Spleen (tissue), 11 donors: ENCODE results near the gene TMPRSS6. TPM values are rescaled to one million over a fixed set of nuclear protein-coding genes. Genes with fewer than 3 reads are reported as not detected.

Source experiments
- DNase-seq: peaks from one replicate; pipeline ENCODE4 v3.0.0-alpha.2; 2020
- H3K27ac ChIP-seq, 8 donors: fragments of 200-600 bp; sonication (generic) in 7 of 8; 1 replicate in 4 of 8; 2 replicates in 4 of 8; pipeline versions ENCODE4 v1.5.0 to v1.8.0; 2016 to 2021; ENCODE audit warnings: inconsistent platforms in 4 of 8, mild to moderate bottlenecking in 4 of 8, moderate library complexity in 1 of 8
- H3K27me3 ChIP-seq, 7 donors: fragments of 200-600 bp; sonication (generic) in 6 of 7; replicated peaks in 1 of 7; 1 replicate in 4 of 7; 2 replicates in 3 of 7; pipeline versions ENCODE4 v1.5.0 to v1.8.0; 2016 to 2021; ENCODE audit warnings: inconsistent platforms in 3 of 7, mild to moderate bottlenecking in 1 of 7
- H3K36me3 ChIP-seq, 6 donors: fragments of 200-600 bp; sonication (generic) in 5 of 6; 1 replicate in 4 of 6; 2 replicates in 2 of 6; pipeline versions ENCODE4 v1.5.0 to v1.8.0; 2016 to 2021; ENCODE audit warnings: inconsistent platforms in 2 of 6
- H3K4me1 ChIP-seq, 6 donors: fragments of 200-600 bp; sonication (generic) in 5 of 6; 1 replicate in 3 of 6; 2 replicates in 3 of 6; pipeline versions ENCODE4 v1.5.0 to v1.8.0; 2016 to 2021; ENCODE audit warnings: inconsistent platforms in 3 of 6
- H3K4me3 ChIP-seq, 8 donors: fragments of 200-600 bp; sonication (generic) in 7 of 8; 1 replicate in 4 of 8; 2 replicates in 4 of 8; pipeline versions ENCODE4 v1.5.0 to v1.8.0; 2016 to 2021; ENCODE audit warnings: inconsistent platforms in 4 of 8, mild to moderate bottlenecking in 4 of 8, moderate library complexity in 2 of 8
- H3K9me3 ChIP-seq, 8 donors: fragments of 200-600 bp; sonication (generic) in 7 of 8; 1 replicate in 4 of 8; 2 replicates in 4 of 8; pipeline versions ENCODE4 v1.5.0 to v1.8.0; 2016 to 2021; ENCODE audit warnings: inconsistent platforms in 4 of 8
- CTCF ChIP-seq, 11 experiments: fragments of 200-600 bp in 7 of 11; fragments of 450-650 bp in 4 of 11; sonication (generic) in 4 of 11; IDR thresholded peaks in 8 of 11; conservative IDR thresholded peaks in 3 of 11; 1 replicate in 7 of 11; 2 replicates in 4 of 11; pipeline versions ENCODE4 v1.4.0 to v1.8.0; 2016 to 2021; ENCODE audit warnings: antibody characterized with exemption in 11 of 11, inconsistent platforms in 4 of 11, mild to moderate bottlenecking in 1 of 11
- POLR2A ChIP-seq, 3 donors: fragments of 450-650 bp; IDR thresholded peaks; one replicate each; pipeline ENCODE4 v1.5.1; 2017; ENCODE audit warnings: antibody characterized with exemption in 3 of 3, mild to moderate bottlenecking in 1 of 3
- POLR2AphosphoS5 ChIP-seq, 3 donors: sonication (generic); formaldehyde crosslinking; IDR thresholded peaks; one replicate each; pipeline ENCODE4 v1.5.1; 2017; ENCODE audit warnings: antibody characterized with exemption in 3 of 3
- WGBS, 5 donors: extraction: QIAGEN DNeasy Blood & Tissue Kit in 3 of 5; methylation state at CpG; one replicate each; pipeline versions ENCODE4 v1.1.5 to v1.1.7; 2013 to 2018; 5-methylcytosine and 5-hydroxymethylcytosine counted together
- intact Hi-C: fragments of 100-400 bp; cut with DNase I; formaldehyde crosslinking; loops from one replicate; pipeline ENCODE4 v1.15.0; 2023; ENCODE audit warnings: low total_unique reads
- polyA plus RNA-seq, 3 donors: library from polyadenylated mRNA; stranded (reverse); fragments of 200-250 nt; gene quantifications; one replicate each; pipeline ENCODE4 v1.2.1, GENCODE V29; 2013
- total RNA-seq, 7 donors: library from RNA; depleted of rRNA in 3 of 7; stranded (reverse); fragments of >200 nt in 3 of 7; fragmentation: NEBNext Ultra II Directional in 4 of 7; extraction: Animal tissue kit (Norgen Biotek cat#: 25700) in 4 of 7; gene quantifications; one replicate each; pipeline versions ENCODE4 v1.1.0 to v1.2.1, GENCODE V29; 2016 to 2021
- donor health status: healthy with polysubstance abuse.
- donor health status: DM: no; HTN: no; CAD: no; lungs with moderate emphysema.
- donor health status: DM: no; HTN: no; CAD: no.
- donor health status: Bipolar disorder and iron deficiency.
- donor health status: healthy.
- donor health status: DM: no; HTN: no; CAD: no.
- donor health status: DM: yes; HTN: yes; CAD: no.

The TMPRSS6 gene
- total and polyA plus RNA-seq, 10 donors: 0.09 to 0.55 (median 0.28) TPM; not detected in 5

- Histone ChIP-seq H3K9me3 (no peaks in the 10 kb centered on the region), H3K27me3 (peaks cover 0 to 22% (median 0%) of the 10 kb centered on the region in 7 donors), H3K36me3 (no peaks in the 10 kb centered on the region), H3K27ac (no peak overlapping the region), H3K4me3 (no peak overlapping the region), H3K4me1 (peaks cover 0 to 24% (median 3%) of the 10 kb centered on the region in 6 donors)
- no peak for TF ChIP-seq POLR2AphosphoS5 (IDR thresholded peaks at IDR 0.05)
- TF ChIP-seq CTCF (IDR thresholded peaks at IDR 0.05 in 8 of 11, conservative IDR thresholded peaks at IDR 0.05 in 3 of 11): no peak
- no peak for TF ChIP-seq POLR2A (IDR thresholded peaks at IDR 0.05)
- DNase-seq: no peak
- WGBS, 5 donors: 62 to 82% (median 70%) methylated on average over 9 of the region's 9 CpGs
- intact Hi-C loops: no loop called here
These were observed 64.6 kb downstream of the TMPRSS6 start for GRCh38 chr22:37044634-37045625.

- DNase-seq: peak; percentile 89
- Histone ChIP-seq H3K4me1 (peaks cover 0 to 24% (median 3%) of the 10 kb centered on the region in 6 donors), H3K36me3 (no peaks in the 10 kb centered on the region), H3K4me3 (no peak overlapping the region), H3K27me3 (peaks cover 0 to 22% (median 0%) of the 10 kb centered on the region in 7 donors), H3K27ac (no peak overlapping the region), H3K9me3 (no peaks in the 10 kb centered on the region)
- 40 to 54% (median 49%) methylated on average over 16 to 17 of the region's 17 CpGs for WGBS, 5 donors
- TF ChIP-seq CTCF (IDR thresholded peaks at IDR 0.05 in 8 of 11, conservative IDR thresholded peaks at IDR 0.05 in 3 of 11) (peak in 10 of 11 experiments; percentile 29 to 76 (median 58)), POLR2AphosphoS5 (IDR thresholded peaks at IDR 0.05) (no peak)
- intact Hi-C loops: no loop called here
These were observed 65.5 kb downstream of the TMPRSS6 start for GRCh38 chr22:37043828-37044538.

GRCh38 chr22:37043209-37043827, 66.2 kb downstream of the TMPRSS6 start:
- no peaks in the 10 kb centered on the region for H3K9me3 ChIP-seq
- no peak for TF ChIP-seq CTCF (IDR thresholded peaks at IDR 0.05 in 8 of 11, conservative IDR thresholded peaks at IDR 0.05 in 3 of 11)
- no peak for TF ChIP-seq POLR2A (IDR thresholded peaks at IDR 0.05)
- TF ChIP-seq POLR2AphosphoS5 (IDR thresholded peaks at IDR 0.05): no peak
- H3K4me3 ChIP-seq: no peak overlapping the region
- intact Hi-C loops: no loop called here
- DNase-seq: peak; percentile 32
- peaks cover 0 to 24% (median 3%) of the 10 kb centered on the region in 6 donors for H3K4me1 ChIP-seq
- no peak overlapping the region for H3K27ac ChIP-seq
- 76 to 87% (median 81%) methylated on average over 7 of the region's 7 CpGs for WGBS, 5 donors
- H3K36me3 ChIP-seq: no peaks in the 10 kb centered on the region
- H3K27me3 ChIP-seq: peaks cover 0 to 24% (median 0%) of the 10 kb centered on the region in 7 donors
